OCI-LY7 (cell line): ENCODE measurements around the gene SNTB2. TPM values are rescaled to one million over a fixed set of nuclear protein-coding genes. Genes with fewer than 3 reads are reported as not detected.

ENCODE experiments used
- BruUV-seq: library from RNA; stranded (reverse); fragments of 400-500 nt; replicated peaks from 2 replicates; lab custom pipeline; 2021; lab: Mats Ljungman, UMichigan
- CTCF ChIA-PET: fragments of 300-600 bp; sonication (Branson Sonifier 250); formaldehyde crosslinking; loops from one replicate; lab custom pipeline; 2022; ENCODE audit warnings: antibody characterized with exemption; ENCODE audit not compliant: unreplicated experiment; lab: Charles Lee
- POLR2A ChIA-PET: fragments of 300-600 bp; sonication (Branson Sonifier 250); formaldehyde crosslinking; loops from one replicate; lab custom pipeline; 2022; ENCODE audit warnings: antibody characterized with exemption; lab: Charles Lee
- DNase-seq: peaks from one replicate; pipeline ENCODE4 v3.0.0-alpha.2; 2015; ENCODE audit warnings: low spot score
- H2AFZ ChIP-seq: fragments of 200-600 bp; sonication (generic), shearing (Covaris generic); 2 replicates; pipeline ENCODE4 v1.6.1; 2014; ENCODE audit warnings: mild to moderate bottlenecking, antibody characterized with exemption, low read length, moderate library complexity
- H3K27ac ChIP-seq: fragments of 200-600 bp; sonication (generic); 2 replicates; pipeline ENCODE4 v1.5.1; 2014; ENCODE audit warnings: mixed run types, low read depth, mild to moderate bottlenecking, moderate library complexity, low read length, inconsistent platforms; ENCODE audit not compliant: poor library complexity, severe bottlenecking
- H3K36me3 ChIP-seq: fragments of 200-600 bp; sonication (generic); 2 replicates; pipeline ENCODE4 v1.6.1; 2014; ENCODE audit warnings: mild to moderate bottlenecking, antibody characterized with exemption, low read length, moderate library complexity, mixed read lengths; ENCODE audit not compliant: insufficient read depth
- H3K4me1 ChIP-seq: fragments of 200-600 bp; sonication (generic); 2 replicates; pipeline ENCODE4 v1.5.1; 2014; ENCODE audit warnings: mild to moderate bottlenecking, low read length; ENCODE audit not compliant: insufficient read depth, poor library complexity, severe bottlenecking
- H3K4me2 ChIP-seq: fragments of 200-600 bp; sonication (generic); 2 replicates; pipeline ENCODE4 v1.6.1; 2014; ENCODE audit warnings: mild to moderate bottlenecking, low read length
- H3K4me3 ChIP-seq: fragments of 200-600 bp; sonication (generic); 2 replicates; pipeline ENCODE4 v1.5.1; 2014; ENCODE audit warnings: mild to moderate bottlenecking, low read depth, low read length; ENCODE audit not compliant: poor library complexity, severe bottlenecking
- H3K79me2 ChIP-seq: fragments of 200-600 bp; sonication (generic); 2 replicates; pipeline ENCODE4 v1.6.1; 2016; ENCODE audit warnings: low read depth, mild to moderate bottlenecking, low read length, moderate library complexity, mixed read lengths; ENCODE audit not compliant: insufficient read depth
- H3K9me2 ChIP-seq: fragments of 200-600 bp; sonication (generic); 2 replicates; pipeline ENCODE4 v1.6.1; 2016; ENCODE audit warnings: mild to moderate bottlenecking, low read length, mixed read lengths; ENCODE audit not compliant: insufficient read depth
- H3K9me3 ChIP-seq: fragments of 200-600 bp; sonication (generic); 2 replicates; pipeline ENCODE4 v1.6.1; 2014; ENCODE audit warnings: mild to moderate bottlenecking, mixed run types, low read length, mixed read lengths
- H4K20me1 ChIP-seq: fragments of 200-600 bp; sonication (generic); 2 replicates; pipeline ENCODE4 v1.6.1; 2014; ENCODE audit warnings: mild to moderate bottlenecking, antibody characterized with exemption, low read length, moderate library complexity, mixed read lengths; ENCODE audit not compliant: insufficient read depth
- EZH2phosphoT487 ChIP-seq: fragments of 200-600 bp; sonication (generic); IDR thresholded peaks from 2 replicates; pipeline ENCODE4 v1.6.1; 2018; ENCODE audit warnings: low read depth, borderline replicate concordance, mild to moderate bottlenecking, mixed run types, antibody characterized with exemption, low read length, moderate library complexity, mixed read lengths
- intact Hi-C: fragments of 100-400 bp; cut with micrococcal nuclease; formaldehyde crosslinking; loops from one replicate; pipeline ENCODE4 v1.10.0; 2022; ENCODE audit not compliant: unreplicated experiment
- total RNA-seq, 2 experiments: library from RNA; depleted of rRNA in 1 of 2; stranded (reverse); fragments of >200 nt in 1 of 2; shearing (Covaris generic) in 1 of 2; gene quantifications; 2 replicates each; pipeline ENCODE4 v1.2.3, GENCODE V29; 2014 to 2022
- TF ChIP-seq, protein P1 (sequence below): fragments of 200-600 bp; sonication (generic); conservative IDR thresholded peaks from 2 replicates; pipeline ENCODE4 v1.5.1; 2014; ENCODE audit warnings: mild to moderate bottlenecking, antibody characterized with exemption, low read length, moderate library complexity, mixed read lengths

SNTB2 gene
- total RNA-seq, 2 experiments from 2014 or later: 21.2 to 34.1 TPM

DNA sequence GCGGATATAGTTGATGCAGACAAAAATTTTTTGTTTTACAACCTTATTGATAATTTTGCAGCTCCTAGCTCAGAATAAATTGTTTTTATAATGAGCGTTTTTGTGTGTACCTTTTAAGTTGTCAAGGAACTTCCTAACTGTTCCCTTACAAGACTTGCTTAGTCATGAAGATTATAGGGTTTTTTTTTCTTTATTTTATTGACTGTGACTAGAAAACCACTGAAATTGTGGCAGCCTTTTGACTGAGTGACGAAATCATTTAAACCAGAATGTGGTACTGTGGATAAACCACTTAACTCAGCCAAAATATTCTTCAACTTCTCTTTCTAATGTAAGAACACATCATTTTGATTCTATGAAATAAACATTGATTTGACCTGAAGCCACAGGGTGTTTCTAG is 83.4 kb downstream of the SNTB2 start:
- CTCF ChIA-PET: no interaction called here
- Histone ChIP-seq H2AFZ (no peak overlapping the region), H4K20me1 (no peaks in the 10 kb centered on the region), H3K4me2 (no peak overlapping the region), H3K36me3 (peaks cover 39% of the 10 kb centered on the region), H3K27ac (no peak overlapping the region), H3K4me1 (no peaks in the 10 kb centered on the region), H3K9me3 (no peaks in the 10 kb centered on the region), H3K4me3 (no peak overlapping the region), H3K79me2 (no peaks in the 10 kb centered on the region), H3K9me2 (no peaks in the 10 kb centered on the region)
- POLR2A ChIA-PET: interaction anchor here (0.6 kb wide), 2 partner anchors 131 to 1257 kb away, joined by 3 to 4 read pairs; no protein-coding TSS in a partner anchor
- no TSS peak for BruUV-seq
- intact Hi-C loops: no loop called here
- DNase-seq: no peak
- TF ChIP-seq, protein P1, sequence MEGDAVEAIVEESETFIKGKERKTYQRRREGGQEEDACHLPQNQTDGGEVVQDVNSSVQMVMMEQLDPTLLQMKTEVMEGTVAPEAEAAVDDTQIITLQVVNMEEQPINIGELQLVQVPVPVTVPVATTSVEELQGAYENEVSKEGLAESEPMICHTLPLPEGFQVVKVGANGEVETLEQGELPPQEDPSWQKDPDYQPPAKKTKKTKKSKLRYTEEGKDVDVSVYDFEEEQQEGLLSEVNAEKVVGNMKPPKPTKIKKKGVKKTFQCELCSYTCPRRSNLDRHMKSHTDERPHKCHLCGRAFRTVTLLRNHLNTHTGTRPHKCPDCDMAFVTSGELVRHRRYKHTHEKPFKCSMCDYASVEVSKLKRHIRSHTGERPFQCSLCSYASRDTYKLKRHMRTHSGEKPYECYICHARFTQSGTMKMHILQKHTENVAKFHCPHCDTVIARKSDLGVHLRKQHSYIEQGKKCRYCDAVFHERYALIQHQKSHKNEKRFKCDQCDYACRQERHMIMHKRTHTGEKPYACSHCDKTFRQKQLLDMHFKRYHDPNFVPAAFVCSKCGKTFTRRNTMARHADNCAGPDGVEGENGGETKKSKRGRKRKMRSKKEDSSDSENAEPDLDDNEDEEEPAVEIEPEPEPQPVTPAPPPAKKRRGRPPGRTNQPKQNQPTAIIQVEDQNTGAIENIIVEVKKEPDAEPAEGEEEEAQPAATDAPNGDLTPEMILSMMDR: no peak
- no peak for TF ChIP-seq EZH2phosphoT487

DNA sequence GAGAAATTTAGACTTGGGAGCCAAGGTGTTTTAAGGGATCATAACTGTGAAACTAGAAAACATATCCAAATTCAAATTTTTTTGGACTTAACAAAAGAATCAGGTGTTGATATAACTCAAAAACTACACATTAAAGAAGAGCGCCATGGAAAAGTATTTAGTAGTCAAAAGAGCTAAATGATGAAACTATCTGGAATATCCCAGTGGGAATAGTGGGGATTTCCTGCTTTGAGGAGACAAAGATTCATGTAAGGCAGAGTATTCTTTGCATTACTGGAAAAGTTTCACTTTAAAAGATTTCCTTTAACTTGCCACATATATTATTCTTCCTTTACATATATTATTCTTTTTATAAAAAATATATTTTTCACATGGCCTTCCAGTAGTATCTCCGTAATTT is 83.9 kb downstream of the SNTB2 start:
- Histone ChIP-seq H3K9me3 (no peaks in the 10 kb centered on the region), H3K36me3 (peaks cover 39% of the 10 kb centered on the region), H3K9me2 (no peaks in the 10 kb centered on the region), H3K4me2 (no peak overlapping the region), H3K4me3 (no peak overlapping the region), H3K4me1 (no peaks in the 10 kb centered on the region), H4K20me1 (no peaks in the 10 kb centered on the region), H3K79me2 (no peaks in the 10 kb centered on the region), H2AFZ (no peak overlapping the region), H3K27ac (no peak overlapping the region)
- intact Hi-C loops: no loop called here
- no peak for TF ChIP-seq EZH2phosphoT487
- TF ChIP-seq, protein P1: no peak
- no peak for DNase-seq
- ChIA-PET CTCF (no interaction called here), POLR2A (interaction anchor here (0.5 to 0.7 kb wide), 3 partner anchors 26 to 926 kb away, joined by 3 to 8 read pairs (median 3); no protein-coding TSS in a partner anchor)
- no TSS peak for BruUV-seq

DNA sequence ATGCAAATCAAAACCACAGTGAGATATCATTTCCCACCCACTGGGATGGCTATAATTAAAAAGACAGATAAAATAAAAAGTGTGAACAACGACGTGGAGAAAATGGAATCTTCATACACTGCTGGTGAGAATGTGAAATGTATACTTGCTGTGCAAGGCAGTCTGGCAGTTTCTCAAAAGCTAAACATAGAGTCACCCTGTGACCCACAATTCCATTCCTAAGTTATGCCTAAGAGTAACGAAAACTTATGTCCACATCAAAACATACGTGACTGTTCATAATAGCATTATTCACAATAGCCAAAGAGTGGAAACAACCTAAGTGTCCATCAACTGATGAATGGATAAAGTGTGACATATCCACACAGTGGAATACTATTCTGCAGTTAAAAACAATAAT is 86.0 kb downstream of the SNTB2 start:
- H2AFZ ChIP-seq: no peak overlapping the region

More for the DNA sequence above, 86.0 kb downstream of the SNTB2 start:
- peaks cover 45% of the 10 kb centered on the region for H3K36me3 ChIP-seq
- H4K20me1 ChIP-seq: no peaks in the 10 kb centered on the region
- TF ChIP-seq, protein P1: no peak
- no peak for TF ChIP-seq EZH2phosphoT487
- DNase-seq: no peak
- ChIA-PET CTCF (no interaction called here), POLR2A (interaction anchor here (0.7 to 1.1 kb wide), 2 partner anchors 18 to 78 kb away, joined by 3 read pairs; no protein-coding TSS in a partner anchor)
- no TSS peak for BruUV-seq
- no peaks in the 10 kb centered on the region for H3K4me1 ChIP-seq
- intact Hi-C loops: no loop called here
- no peaks in the 10 kb centered on the region for H3K9me2 ChIP-seq
- no peak overlapping the region for H3K27ac ChIP-seq
- H3K4me2 ChIP-seq: no peak overlapping the region
- H3K4me3 ChIP-seq: no peak overlapping the region
- no peaks in the 10 kb centered on the region for H3K9me3 ChIP-seq
- no peaks in the 10 kb centered on the region for H3K79me2 ChIP-seq
